H9 (cell line): ENCODE results near the gene ZMAT2. TPM values are rescaled to one million over a fixed set of nuclear protein-coding genes. Genes with fewer than 3 reads are reported as not detected.

Source experiments
- DNase-seq: peaks from one replicate; pipeline ENCODE4 v3.0.0-alpha.2; 2017
- H2AFZ ChIP-seq: one replicate; pipeline ENCODE4 v1.6.1; 2013; ENCODE audit warnings: mild to moderate bottlenecking, low read length, control low read depth, moderate library complexity
- H2AK5ac ChIP-seq: 2 replicates; pipeline ENCODE4 v1.6.1; 2013; ENCODE audit warnings: low read length, control low read depth, mixed read lengths; ENCODE audit not compliant: insufficient read length
- H2BK120ac ChIP-seq: one replicate; pipeline ENCODE4 v1.6.1; 2013; ENCODE audit warnings: low read depth, mild to moderate bottlenecking, low read length, control low read depth, inconsistent platforms; ENCODE audit not compliant: poor library complexity, severe bottlenecking
- H2BK12ac ChIP-seq: 2 replicates; pipeline ENCODE4 v1.6.1; 2013; ENCODE audit warnings: low read length, control low read depth, mixed read lengths, low read depth; ENCODE audit not compliant: insufficient read length
- H2BK15ac ChIP-seq: 2 replicates; pipeline ENCODE4 v1.6.1; 2013; ENCODE audit warnings: low read depth, low read length, control low read depth
- H2BK20ac ChIP-seq: one replicate; pipeline ENCODE4 v1.6.1; 2013; ENCODE audit warnings: low read depth, mild to moderate bottlenecking, low read length, control low read depth, inconsistent platforms; ENCODE audit not compliant: poor library complexity, severe bottlenecking
- H2BK5ac ChIP-seq: 2 replicates; pipeline ENCODE4 v1.6.1; 2013; ENCODE audit warnings: low read length, control low read depth, mixed read lengths; ENCODE audit not compliant: insufficient read length
- H3K14ac ChIP-seq: 2 replicates; pipeline ENCODE4 v1.6.1; 2013; ENCODE audit warnings: low read length, control low read depth; ENCODE audit not compliant: insufficient read depth
- H3K18ac ChIP-seq: 2 replicates; pipeline ENCODE4 v1.6.1; 2013; ENCODE audit warnings: low read depth, mild to moderate bottlenecking, mixed read lengths, low read length, control low read depth; ENCODE audit not compliant: insufficient read length
- H3K23ac ChIP-seq: 2 replicates; pipeline ENCODE4 v1.6.1; 2013; ENCODE audit warnings: low read length, control low read depth, mixed read lengths, low read depth; ENCODE audit not compliant: insufficient read length
- H3K23me2 ChIP-seq: 2 replicates; pipeline ENCODE4 v1.6.1; 2013; ENCODE audit warnings: low read depth, mild to moderate bottlenecking, mixed read lengths, low read length, control low read depth; ENCODE audit not compliant: insufficient read length, poor library complexity, severe bottlenecking
- H3K27ac ChIP-seq: 2 replicates; pipeline ENCODE4 v1.5.1; 2013; ENCODE audit warnings: low read length, control low read depth, mixed read lengths, low read depth; ENCODE audit not compliant: insufficient read length
- H3K27me3 ChIP-seq: 2 replicates; pipeline ENCODE4 v1.6.1; 2013; ENCODE audit warnings: low read length, control low read depth, inconsistent platforms; ENCODE audit not compliant: insufficient read depth
- H3K4ac ChIP-seq: 2 replicates; pipeline ENCODE4 v1.6.1; 2013; ENCODE audit warnings: low read depth, mild to moderate bottlenecking, control low read depth, inconsistent platforms, low read length, moderate library complexity
- H3K4me1 ChIP-seq: 2 replicates; pipeline ENCODE4 v1.6.1; 2013; ENCODE audit warnings: low read length, control low read depth, inconsistent platforms; ENCODE audit not compliant: insufficient read depth
- H3K4me2 ChIP-seq: 2 replicates; pipeline ENCODE4 v1.6.1; 2013; ENCODE audit warnings: low read length, control low read depth, mixed read lengths; ENCODE audit not compliant: insufficient read length, insufficient read depth
- H3K56ac ChIP-seq: 2 replicates; pipeline ENCODE4 v1.6.1; 2013; ENCODE audit warnings: low read depth, mild to moderate bottlenecking, mixed read lengths, low read length, control low read depth; ENCODE audit not compliant: insufficient read length
- H3K79me1 ChIP-seq: 2 replicates; pipeline ENCODE4 v1.6.1; 2013; ENCODE audit warnings: low read depth, mild to moderate bottlenecking, moderate library complexity, low read length, control low read depth, inconsistent platforms; ENCODE audit not compliant: insufficient read depth, poor library complexity, severe bottlenecking
- H3K79me2 ChIP-seq: 2 replicates; pipeline ENCODE4 v1.6.1; 2013; ENCODE audit warnings: low read length, control low read depth, inconsistent platforms; ENCODE audit not compliant: insufficient read depth
- H3K9ac ChIP-seq: 2 replicates; pipeline ENCODE4 v1.6.1; 2013; ENCODE audit warnings: low read length, control low read depth, mixed read lengths; ENCODE audit not compliant: insufficient read length; ENCODE audit errors: extremely low read depth
- H3K9me3 ChIP-seq: one replicate; pipeline ENCODE4 v1.6.1; 2013; ENCODE audit warnings: low read depth, low read length, inconsistent platforms; ENCODE audit not compliant: control insufficient read depth
- H3T11ph ChIP-seq: one replicate; pipeline ENCODE4 v1.6.1; 2013; ENCODE audit warnings: mild to moderate bottlenecking, low read length, control low read depth, inconsistent platforms
- H4K20me1 ChIP-seq: one replicate; pipeline ENCODE4 v1.6.1; 2013; ENCODE audit not compliant: control insufficient read depth, insufficient read length, insufficient read depth
- H4K5ac ChIP-seq: 2 replicates; pipeline ENCODE4 v1.6.1; 2013; ENCODE audit warnings: low read depth, mild to moderate bottlenecking, mixed read lengths, low read length, control low read depth; ENCODE audit not compliant: insufficient read length
- H4K8ac ChIP-seq: replicated peaks from 2 replicates; pipeline ENCODE4 v1.6.1; 2013; ENCODE audit warnings: low read length, control low read depth, mixed read lengths, low read depth; ENCODE audit not compliant: insufficient read length
- H4K91ac ChIP-seq: 2 replicates; pipeline ENCODE4 v1.6.1; 2013; ENCODE audit warnings: low read depth, mild to moderate bottlenecking, moderate library complexity, mixed read lengths, low read length, control low read depth; ENCODE audit not compliant: insufficient read length
- H3K27ac Mint-ChIP-seq, 3 experiments: 2 replicates in 2 of 3; 3 replicates in 1 of 3; pipeline ENCODE4 v1.8.0; 2020 to 2021; ENCODE audit warnings: mixed read lengths in 3 of 3, mild to moderate bottlenecking in 1 of 3, moderate library complexity in 1 of 3
- H3K27me3 Mint-ChIP-seq: 2 replicates; pipeline ENCODE4 v1.8.0; 2021; ENCODE audit warnings: low read depth, mild to moderate bottlenecking, moderate library complexity, mixed read lengths
- H3K36me3 Mint-ChIP-seq, 3 experiments: 2 replicates in 2 of 3; 3 replicates in 1 of 3; pipeline ENCODE4 v1.8.0; 2020 to 2021; ENCODE audit warnings: low read depth in 3 of 3, mixed read lengths in 3 of 3; ENCODE audit not compliant: insufficient read depth in 1 of 3
- H3K4me1 Mint-ChIP-seq, 2 experiments: 2 replicates each; pipeline ENCODE4 v1.8.0; 2020; ENCODE audit warnings: mixed read lengths in 2 of 2
- H3K4me3 Mint-ChIP-seq, 2 experiments: 2 replicates in 1 of 2; 3 replicates in 1 of 2; pipeline ENCODE4 v1.8.0; 2020 to 2021; ENCODE audit warnings: mild to moderate bottlenecking in 2 of 2, mixed read lengths in 2 of 2, moderate library complexity in 1 of 2
- H3K9me3 Mint-ChIP-seq, 2 experiments: 2 replicates in 1 of 2; 3 replicates in 1 of 2; pipeline ENCODE4 v1.8.0; 2020; ENCODE audit warnings: mild to moderate bottlenecking in 2 of 2, mixed read lengths in 2 of 2, moderate library complexity in 1 of 2
- CTCF ChIP-seq: fragments of 200-600 bp; sonication (generic); conservative IDR thresholded peaks from 3 replicates; pipeline ENCODE4 v1.8.0; 2021; ENCODE audit warnings: antibody characterized with exemption, mild to moderate bottlenecking
- WGBS: extraction: QIAGEN DNeasy Blood & Tissue Kit; methylation state at CpG from one replicate; pipeline ENCODE4 v1.1.7; 2013; ENCODE audit warnings: missing lambda C conversion rate, low lambda C conversion rate, mixed read lengths; ENCODE audit not compliant: insufficient read length; ENCODE audit errors: extremely low coverage; 5-methylcytosine and 5-hydroxymethylcytosine counted together
- total RNA-seq: library from RNA; stranded (reverse); gene quantifications from 2 replicates; pipeline ENCODE4 v1.2.1, GENCODE V29; 2021

ZMAT2 gene
- total RNA-seq, 1 experiment from 2014 or later, result 61.8 TPM

DNA sequence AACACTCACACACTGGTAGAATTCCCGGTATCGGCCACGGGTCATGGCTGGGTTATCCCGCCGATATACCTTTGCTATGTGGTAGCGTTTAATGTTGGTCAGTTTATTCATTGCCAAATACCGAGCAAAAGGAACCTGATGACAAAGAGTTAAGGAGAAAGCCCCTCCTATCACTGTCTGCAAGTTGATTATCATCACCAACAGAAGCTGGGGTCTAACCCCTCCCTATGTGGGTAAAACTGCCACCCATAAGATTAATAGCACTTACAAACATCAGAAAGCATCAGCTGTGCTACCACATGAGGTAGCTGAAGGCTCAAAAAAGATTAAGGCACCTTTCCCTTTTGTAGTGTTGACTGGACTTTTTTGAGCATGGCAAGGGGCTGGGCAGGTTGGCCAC is 21.3 kb upstream of the ZMAT2 start:
- Mint-ChIP-seq H3K27ac (no peak overlapping the region), H3K36me3 (peaks cover 6 to 84% (median 39%) of the 10 kb centered on the region in 3 experiments), H3K27me3 (no peaks in the 10 kb centered on the region), H3K4me3 (no peak overlapping the region), H3K4me1 (no peaks in the 10 kb centered on the region), H3K9me3 (no peaks in the 10 kb centered on the region)
- Histone ChIP-seq H4K5ac (no peak overlapping the region), H3K4me1 (no peaks in the 10 kb centered on the region), H2BK15ac (no peak overlapping the region), H3K27ac (no peak overlapping the region), H2BK12ac (no peak overlapping the region), H3K23ac (no peak overlapping the region), H3K14ac (no peak overlapping the region), H4K20me1 (no peaks in the 10 kb centered on the region), H2AK5ac (no peak overlapping the region), H3K9me3 (no peaks in the 10 kb centered on the region), H2BK5ac (no peak overlapping the region), H3K56ac (no peak overlapping the region), H3K18ac (no peak overlapping the region), H4K8ac (no peak overlapping the region), H2BK120ac (no peak overlapping the region), H2BK20ac (no peak overlapping the region), H3K27me3 (no peaks in the 10 kb centered on the region), H3K4me2 (no peak overlapping the region), H3K23me2 (no peaks in the 10 kb centered on the region), H3K9ac (no peak overlapping the region), H3K4ac (no peak overlapping the region), H3K79me2 (no peaks in the 10 kb centered on the region), H3K79me1 (no peaks in the 10 kb centered on the region), H4K91ac (no peak overlapping the region), H3T11ph (no peak overlapping the region), H2AFZ (no peak overlapping the region)
- DNase-seq, result no peak
- WGBS, result no CpG with 5 or more reads among the region's 7 CpGs
- no peak for TF ChIP-seq CTCF
